ENCODE measurements around the gene GTF2IRD2.
"Not testable (repeated sequence)": the region's sequence is repeated elsewhere in the genome, so short reads cannot be mapped to it uniquely, and the experiment has no call there.

DNA sequence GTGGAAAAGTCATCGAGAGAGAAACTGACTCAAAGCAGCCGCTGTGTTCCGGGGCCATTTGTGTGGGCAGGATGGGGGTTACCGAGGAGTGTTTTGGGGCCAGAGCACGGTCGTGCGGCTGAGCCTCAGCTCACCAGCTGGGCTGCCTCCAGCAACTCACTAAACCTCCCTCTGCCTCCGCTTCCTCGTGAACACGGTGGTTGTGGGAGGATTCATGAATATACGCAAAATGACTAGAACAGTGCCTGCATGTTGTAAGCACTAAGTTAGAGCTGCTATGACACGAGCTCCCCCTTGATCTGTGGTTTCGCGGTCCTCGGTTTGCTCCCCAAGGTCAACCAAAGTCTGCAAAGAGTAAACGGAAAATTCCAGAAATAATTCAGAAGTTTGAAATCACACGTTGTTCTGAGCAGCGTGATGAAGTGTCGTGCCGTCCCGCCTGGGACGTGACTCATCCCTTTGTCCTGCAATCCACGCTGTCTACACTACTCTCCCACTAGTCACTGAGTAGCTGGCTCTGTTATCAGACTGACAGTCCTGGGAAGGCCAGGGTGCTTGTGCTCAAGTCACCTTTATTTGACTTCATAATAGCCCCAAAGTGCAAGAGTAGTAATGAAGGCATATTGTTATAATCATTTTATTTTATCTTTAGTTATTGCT lies 31.1 kb downstream of the GTF2IRD2 start:
- TF ChIP-seq CTCF (conservative IDR thresholded peaks at IDR 0.05); EZH2 (IDR thresholded peaks at IDR 0.05; ENCODE audit: low read depth): not testable (repeated sequence)

All from PC-9 (cell line).